ENCODE data around the gene HAUS1.
"Not testable (repeated sequence)": the region's sequence is repeated elsewhere in the genome, so short reads cannot be mapped to it uniquely, and the experiment has no call there.

The HAUS1 gene

GRCh38 chr18:46163091-46163490 lies 58.9 kb downstream of the HAUS1 start:
- DNase-seq (ENCODE audit: low read depth in 2 of 2) = no peak
- no peak for TF ChIP-seq CTCF (IDR thresholded peaks at IDR 0.05; ENCODE audit: low read depth, low read length)
- H3K4me3 ChIP-seq (replicated peaks in 1 of 2; ENCODE audit: low read depth in 2 of 2, low read length in 2 of 2) = no peak overlapping the region

- H3K4me3 ChIP-seq (replicated peaks in 1 of 2; ENCODE audit: low read depth in 2 of 2, low read length in 2 of 2) = no peak overlapping the region
- no peak for TF ChIP-seq CTCF (IDR thresholded peaks at IDR 0.05; ENCODE audit: low read depth, low read length)
- DNase-seq (ENCODE audit: low read depth in 2 of 2) = no peak
These were observed 59.8 kb downstream of the HAUS1 start for GRCh38 chr18:46163941-46164499.

GRCh38 chr18:46164502-46164901 lies 60.3 kb downstream of the HAUS1 start:
- H3K4me3 ChIP-seq (replicated peaks in 1 of 2; ENCODE audit: low read depth in 2 of 2, low read length in 2 of 2); DNase-seq (ENCODE audit: low read depth in 2 of 2): not testable (repeated sequence)

- H3K4me3 ChIP-seq (replicated peaks in 1 of 2; ENCODE audit: low read depth in 2 of 2, low read length in 2 of 2) = no peak overlapping the region
- no peak for TF ChIP-seq CTCF (IDR thresholded peaks at IDR 0.05; ENCODE audit: low read depth, low read length)
- DNase-seq (ENCODE audit: low read depth in 2 of 2) = no peak
These were observed 60.7 kb downstream of the HAUS1 start for GRCh38 chr18:46164920-46165319.

- no peak overlapping the region for H3K4me3 ChIP-seq (replicated peaks in 1 of 2; ENCODE audit: low read depth in 2 of 2, low read length in 2 of 2)
- no peak for DNase-seq (ENCODE audit: low read depth in 2 of 2)
- no peak for TF ChIP-seq CTCF (IDR thresholded peaks at IDR 0.05; ENCODE audit: low read depth, low read length)
These were observed 62.2 kb downstream of the HAUS1 start for GRCh38 chr18:46166261-46166970.

- no peak for DNase-seq (ENCODE audit: low read depth in 2 of 2)
- H3K4me3 ChIP-seq (replicated peaks in 1 of 2; ENCODE audit: low read depth in 2 of 2, low read length in 2 of 2) = no peak overlapping the region
- no peak for TF ChIP-seq CTCF (IDR thresholded peaks at IDR 0.05; ENCODE audit: low read depth, low read length)
These were observed 63.8 kb downstream of the HAUS1 start for GRCh38 chr18:46167971-46168370.

- DNase-seq (ENCODE audit: low read depth in 2 of 2) = peak; percentile 68 to 80
- TF ChIP-seq CTCF (IDR thresholded peaks at IDR 0.05; ENCODE audit: low read depth, low read length) = no peak
- H3K4me3 ChIP-seq (replicated peaks in 1 of 2; ENCODE audit: low read depth in 2 of 2, low read length in 2 of 2) = no peak overlapping the region
These were observed 65.3 kb downstream of the HAUS1 start for GRCh38 chr18:46169464-46169941.

All from cardiac fibroblast (primary cell).